Left ventricle myocardium superior (tissue), 1 donor: ENCODE measurements around the gene TMTC1. TPM values are rescaled to one million over a fixed set of nuclear protein-coding genes. Genes with fewer than 3 reads are reported as not detected.

Experiments
- ATAC-seq: fragments of 200-7000 bp; cut with Tn5 transposase; one replicate; pipeline ENCODE4 v1.9.1; 2020; ENCODE audit warnings: mild to moderate bottlenecking, moderate library complexity
- DNase-seq: peaks from one replicate; pipeline ENCODE4 v3.0.0-alpha.2; 2020
- intact Hi-C: fragments of 100-400 bp; cut with micrococcal nuclease; formaldehyde crosslinking; loops from one replicate; pipeline ENCODE4 v1.11.0; 2022
- total RNA-seq: library from RNA; stranded (reverse); fragmentation: NEBNext Ultra II Directional; extraction: Animal tissue kit (Norgen Biotek cat#: 25700); gene quantifications from one replicate; pipeline ENCODE4 v1.2.1, GENCODE V29; 2021
- donor health status: DM: no; HTN: yes; CAD: no; lungs with severe emphysema.

TMTC1 gene
- total RNA-seq, 1 donor from 2014 or later: 37.1 TPM

- DNase-seq (no peak), ATAC-seq (no peak)
- intact Hi-C loops: no loop called here
Measured at GRCh38 chr12:29750131-29750927, 33.4 kb downstream of the TMTC1 start.

GRCh38 chr12:29744365-29744764 lies 39.4 kb downstream of the TMTC1 start:
- DNase-seq (no peak), ATAC-seq (no peak)
- intact Hi-C loops: no loop called here

DNA sequence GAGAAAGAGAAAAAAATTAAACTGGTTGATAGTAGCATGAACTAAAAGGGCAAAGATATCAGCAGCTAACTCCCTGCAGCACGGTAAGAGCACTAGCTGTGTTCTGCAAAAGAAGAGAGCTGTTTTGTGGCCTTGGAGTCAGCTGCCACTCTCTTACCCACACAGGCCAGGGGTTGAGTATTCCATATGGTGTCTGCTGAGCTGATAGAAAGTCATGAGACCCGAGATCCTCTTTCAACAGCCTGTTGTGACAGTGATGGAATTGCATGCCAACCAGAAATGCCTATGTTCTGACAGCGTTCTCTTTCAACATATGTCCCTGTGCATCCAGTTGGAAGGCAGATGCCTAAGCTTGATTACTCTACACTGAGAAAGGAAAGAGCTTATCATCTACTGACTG lies 39.9 kb downstream of the TMTC1 start:
- no peak for DNase-seq
- ATAC-seq: peak; percentile 61
- intact Hi-C loops: no loop called here

- no peak for ATAC-seq
- DNase-seq: no peak
- intact Hi-C loops: no loop called here
Measured at GRCh38 chr12:29743077-29743476, 40.7 kb downstream of the TMTC1 start.

- intact Hi-C loops: no loop called here
- no peak for DNase-seq
- no peak for ATAC-seq
Measured at GRCh38 chr12:29742646-29743045, 41.1 kb downstream of the TMTC1 start.

DNA sequence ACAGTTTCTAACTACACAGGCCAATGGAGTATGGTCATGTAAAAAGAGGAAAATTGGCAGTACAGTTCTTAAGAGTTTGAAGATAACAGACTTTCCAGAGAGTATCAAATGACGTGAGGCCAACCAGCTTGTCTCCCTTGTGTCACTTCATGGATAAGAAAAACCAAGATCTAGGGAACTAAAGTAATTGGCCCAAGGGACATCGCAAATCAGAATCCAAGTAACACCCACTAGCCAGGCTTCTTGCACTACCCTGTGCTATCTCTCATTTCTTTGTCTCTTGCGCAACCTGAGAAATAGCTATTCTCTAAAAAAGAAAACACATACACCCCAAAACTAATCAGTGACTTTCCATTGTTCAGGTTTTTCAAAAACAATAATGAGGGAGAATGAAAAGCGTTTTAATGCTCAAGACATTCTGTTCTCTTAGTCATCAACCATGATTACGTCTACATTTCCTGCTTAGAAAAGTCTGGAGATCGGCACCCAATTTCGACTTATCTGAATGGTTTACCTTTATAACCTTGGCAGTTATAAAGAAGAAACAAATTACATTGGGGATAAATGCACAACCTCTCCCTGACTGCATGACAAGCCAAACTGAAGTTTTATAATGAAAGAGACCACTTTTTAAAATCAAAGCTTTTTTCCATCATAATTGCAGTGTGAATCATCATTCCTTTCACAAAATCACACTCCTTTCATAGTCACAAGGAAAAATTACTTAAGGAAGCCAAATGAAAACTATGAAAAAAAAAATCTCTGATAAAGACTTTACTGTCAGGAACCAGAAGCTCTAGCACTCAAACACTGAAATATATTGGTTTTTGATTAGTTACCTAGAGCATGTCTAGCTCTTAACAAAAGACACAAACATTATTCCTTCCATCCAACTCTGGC lies 42.1 kb downstream of the TMTC1 start:
- intact Hi-C loops: no loop called here
- ATAC-seq (peak; percentile 82), DNase-seq (no peak)

DNA sequence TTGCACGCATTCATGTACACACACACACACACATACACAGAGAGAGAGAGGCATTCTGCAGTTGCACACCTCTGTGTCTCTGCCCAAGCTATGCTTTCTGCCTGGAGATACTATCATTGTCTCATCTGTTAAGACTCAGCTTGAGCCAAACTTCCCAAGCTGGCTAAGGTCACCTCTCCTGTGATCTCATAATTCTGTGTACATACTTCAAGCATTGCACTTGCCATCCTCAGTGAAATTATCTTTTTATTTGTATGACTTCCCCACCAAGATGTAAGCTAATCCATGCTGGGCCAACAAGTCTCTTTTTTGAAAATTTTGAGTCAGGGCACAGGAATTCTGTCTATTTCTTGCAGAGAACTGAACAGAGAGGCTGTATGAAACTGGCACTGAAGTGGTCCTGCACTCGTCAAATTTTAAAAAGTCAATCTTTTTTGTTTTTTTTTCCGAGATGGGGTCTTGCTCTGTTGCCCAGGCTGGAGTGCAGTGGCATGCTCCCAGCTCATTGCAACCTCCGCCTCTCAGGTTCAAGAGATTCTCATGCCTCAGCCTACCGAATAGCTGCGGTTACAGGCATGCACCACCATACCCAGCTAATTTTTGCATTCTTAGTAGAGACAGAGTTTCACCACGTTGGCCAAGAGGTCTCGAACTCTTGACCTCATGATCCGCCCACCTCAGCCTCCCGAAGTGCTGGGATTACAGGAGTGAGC lies 44.3 kb downstream of the TMTC1 start:
- DNase-seq (no peak), ATAC-seq (no peak)
- intact Hi-C loops: no loop called here

- DNase-seq: no peak
- no peak for ATAC-seq
- intact Hi-C loops: no loop called here
Measured at GRCh38 chr12:29738365-29738764, 45.4 kb downstream of the TMTC1 start.

DNA sequence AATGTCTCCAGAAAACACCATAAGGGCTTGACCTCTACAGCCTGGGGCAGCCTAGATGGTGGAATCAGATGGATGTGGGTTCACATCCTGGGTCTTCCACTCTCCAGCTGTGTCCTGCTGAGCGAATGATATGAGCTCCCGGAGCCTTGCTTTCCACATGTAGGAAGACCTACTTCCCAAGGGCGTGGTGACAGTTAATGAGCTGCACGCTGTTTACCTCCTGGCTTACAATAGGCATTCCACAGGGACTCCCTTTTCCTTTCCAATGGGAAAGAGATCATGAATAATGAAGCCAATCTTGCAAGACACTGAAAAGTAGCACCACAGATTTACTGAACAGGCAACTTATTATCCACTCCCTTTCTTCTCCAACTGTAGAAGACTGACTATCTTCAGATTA lies 46.1 kb downstream of the TMTC1 start:
- DNase-seq (no peak), ATAC-seq (peak; percentile 14)
- intact Hi-C loops: no loop called here

DNA sequence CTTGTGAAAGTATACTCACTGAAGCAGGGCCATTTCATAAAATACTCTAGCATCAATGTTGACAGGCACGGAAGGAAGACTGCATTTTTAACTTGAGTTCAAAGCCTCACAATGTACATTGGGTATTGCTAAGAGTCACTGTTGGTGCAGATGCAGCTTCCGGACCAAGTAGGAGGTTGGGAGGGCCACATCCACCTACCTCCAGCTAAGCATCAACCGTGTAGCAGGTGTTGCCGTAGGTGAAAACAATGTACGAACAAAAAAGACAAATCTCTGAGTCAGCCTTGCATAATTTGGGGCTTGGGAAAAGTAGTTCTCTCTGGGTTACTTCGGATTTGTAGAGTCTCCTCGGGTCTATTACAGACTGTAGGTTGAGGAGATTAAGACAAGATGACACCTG lies 48.1 kb downstream of the TMTC1 start:
- intact Hi-C loops: no loop called here
- ATAC-seq: no peak
- DNase-seq: no peak

- DNase-seq (no peak), ATAC-seq (peak; percentile 79)
- intact Hi-C loops: no loop called here
Measured at GRCh38 chr12:29734734-29735133, 49.0 kb downstream of the TMTC1 start.

DNA sequence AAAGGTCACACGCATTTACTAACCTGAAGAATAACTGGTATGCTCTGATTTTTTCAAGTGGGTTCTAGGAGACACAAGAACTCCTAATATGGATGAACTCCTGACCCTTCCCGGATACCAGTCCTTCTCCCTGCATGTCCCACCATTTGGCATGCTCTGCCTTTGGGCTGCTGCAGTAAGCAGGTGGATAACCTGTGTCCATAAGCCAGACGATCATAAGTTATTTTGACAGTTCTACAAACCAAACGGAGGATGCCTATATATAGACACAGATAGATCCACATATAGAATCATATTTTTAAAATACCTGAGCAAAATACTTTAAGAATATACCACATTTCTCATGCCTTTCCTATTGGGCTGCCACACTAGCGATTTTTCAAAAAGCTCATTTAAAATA lies 49.4 kb downstream of the TMTC1 start:
- intact Hi-C loops: no loop called here
- ATAC-seq (peak; percentile 14), DNase-seq (no peak)

DNA sequence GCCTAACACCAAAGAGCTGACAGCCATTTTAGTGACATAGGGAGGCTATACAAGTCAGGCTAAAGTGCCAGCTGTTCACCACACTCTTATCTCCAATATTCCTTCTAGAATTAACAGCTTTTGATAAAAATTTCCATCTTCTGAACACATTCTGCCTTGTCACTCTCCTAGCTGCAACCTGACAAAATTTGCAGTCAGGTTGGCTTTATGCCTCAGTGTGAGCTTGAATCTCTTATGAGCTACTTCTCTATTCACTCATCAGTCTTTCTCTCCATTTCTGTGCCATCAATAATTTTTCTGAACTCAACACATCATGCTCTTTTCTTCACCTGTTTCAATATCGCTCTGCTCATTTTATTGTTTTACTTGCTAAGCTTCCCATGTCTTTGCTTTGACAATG lies 50.2 kb downstream of the TMTC1 start:
- no peak for DNase-seq
- intact Hi-C loops: no loop called here
- no peak for ATAC-seq

- no peak for DNase-seq
- intact Hi-C loops: no loop called here
- no peak for ATAC-seq
Measured at GRCh38 chr12:29733060-29733459, 50.7 kb downstream of the TMTC1 start.

DNA sequence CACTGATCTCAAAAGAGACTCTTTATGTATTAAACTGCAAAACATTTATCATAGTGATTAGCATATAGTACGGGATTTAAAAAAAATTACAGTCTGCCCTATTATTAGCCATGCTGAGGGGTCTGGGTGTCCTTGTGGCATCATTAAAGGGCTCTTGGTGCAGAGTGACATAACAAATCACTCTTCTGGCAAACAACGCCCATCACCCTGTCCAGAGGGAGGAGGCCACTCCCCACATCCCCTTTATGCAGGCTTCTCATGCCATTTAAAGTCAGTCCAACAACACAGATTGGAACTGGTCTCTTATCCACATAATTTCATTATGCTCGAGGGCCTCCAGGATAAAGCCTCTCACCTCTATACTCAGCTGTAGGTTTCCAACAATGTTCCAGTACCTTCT lies 51.1 kb downstream of the TMTC1 start:
- no peak for DNase-seq
- ATAC-seq: peak; percentile 25
- intact Hi-C loops: no loop called here

GRCh38 chr12:29732191-29732590 lies 51.6 kb downstream of the TMTC1 start:
- DNase-seq (no peak), ATAC-seq (no peak)
- intact Hi-C loops: no loop called here

- ATAC-seq (no peak), DNase-seq (no peak)
- intact Hi-C loops: no loop called here
Measured at GRCh38 chr12:29731591-29731990, 52.2 kb downstream of the TMTC1 start.

- DNase-seq (no peak), ATAC-seq (no peak)
- intact Hi-C loops: no loop called here
Measured at GRCh38 chr12:29730481-29730880, 53.3 kb downstream of the TMTC1 start.

- ATAC-seq (peak; percentile 10), DNase-seq (no peak)
- intact Hi-C loops: no loop called here
Measured at GRCh38 chr12:29728030-29728429, 55.7 kb downstream of the TMTC1 start.
